GM18499 (cell line): ENCODE data around the gene NIM1K.
"Not testable (repeated sequence)": the region's sequence is repeated elsewhere in the genome, so short reads cannot be mapped to it uniquely, and the experiment has no call there.

ENCODE experiments used
- ATAC-seq: cut with Tn5 transposase; IDR thresholded peaks from one replicate; pipeline ENCODE4 v1.9.1; 2021; ENCODE audit warnings: moderate number of reproducible peaks; ENCODE audit not compliant: insufficient read depth, unreplicated experiment

The NIM1K gene

DNA sequence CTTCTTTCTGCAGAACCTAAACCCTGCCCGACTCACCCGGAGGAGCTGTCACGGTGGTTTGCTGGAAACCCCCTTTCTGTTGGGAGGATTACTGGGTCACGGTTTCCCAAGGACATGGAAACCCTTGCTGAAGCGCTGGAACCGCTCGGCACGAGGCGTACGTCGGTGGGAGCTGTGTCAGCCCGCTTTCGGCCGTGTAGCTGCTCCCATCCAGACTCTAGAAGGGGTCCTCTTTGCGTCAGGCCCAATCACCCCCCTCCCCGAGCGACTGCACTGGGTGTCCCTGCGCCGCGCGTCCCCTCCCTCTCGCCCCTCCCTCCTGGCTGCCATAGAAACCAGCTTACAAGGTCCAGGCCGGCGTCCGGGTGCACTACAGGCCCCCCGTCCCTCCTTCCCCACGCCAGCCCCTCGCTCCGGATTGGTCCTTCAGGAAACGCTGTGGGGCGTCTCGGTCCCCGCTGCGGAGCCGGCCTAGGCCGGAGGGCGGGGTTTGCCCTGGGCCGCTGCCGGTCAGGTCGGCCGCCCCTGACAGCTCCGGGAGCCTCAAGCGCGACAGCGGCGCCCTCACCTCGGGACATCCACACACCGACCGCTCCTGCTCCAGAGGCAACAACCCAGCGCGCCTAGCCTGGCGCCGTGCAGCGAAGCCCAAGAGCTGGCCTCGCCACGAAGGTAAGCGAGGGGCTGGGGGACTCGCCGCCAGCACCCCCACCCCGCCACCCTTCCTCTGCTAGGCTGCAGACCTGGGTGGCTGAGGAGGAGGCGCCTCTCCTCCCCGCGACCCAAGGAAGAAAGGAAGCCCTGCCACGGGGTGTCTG lies at the start of gene NIM1K:
Gene NIM1K, plus strand, starts transcription at position 486 of the 818 bp plus-strand sequence. CDS start 53,551 bp downstream, outside the sequence.
- peak; percentile 34 for ATAC-seq

DNA sequence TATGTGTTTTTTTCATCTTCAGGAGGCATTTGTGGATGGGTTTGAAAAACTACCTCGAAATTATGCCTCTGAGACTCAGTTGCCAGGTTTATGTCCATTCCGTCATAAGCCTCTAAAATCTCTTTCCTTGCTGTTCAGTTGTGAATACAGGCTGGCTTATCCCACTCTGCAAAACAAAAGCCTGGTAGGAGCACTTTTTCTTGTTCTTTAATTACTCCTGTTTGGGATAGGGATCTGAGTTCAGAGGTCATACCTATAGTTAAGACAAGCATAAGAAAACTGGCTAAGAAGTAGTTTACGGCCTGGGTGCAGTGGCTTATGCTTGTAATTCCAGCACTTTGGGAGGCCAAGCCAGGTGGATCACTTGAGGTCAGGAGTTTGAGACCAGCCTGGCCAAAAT lies 47.0 kb upstream of the NIM1K start:
- no peak for ATAC-seq

DNA sequence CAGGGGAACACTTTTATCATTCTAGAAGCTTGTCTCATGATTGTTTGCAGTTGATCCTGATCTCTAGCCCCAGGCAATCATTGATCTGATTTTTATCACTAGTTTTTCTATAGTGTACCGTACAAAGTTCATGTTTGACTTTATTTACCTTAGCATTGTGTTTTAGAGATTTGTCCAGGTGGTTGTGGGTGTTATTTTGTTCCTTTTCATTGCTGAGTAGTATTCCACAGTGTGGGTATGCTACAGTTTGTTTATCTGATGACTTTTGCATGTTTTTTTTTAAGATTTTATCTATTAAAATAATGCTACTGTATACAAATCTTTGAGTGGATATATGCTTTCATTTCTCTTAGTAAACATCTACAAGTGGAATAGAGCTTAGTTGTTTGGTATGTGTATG lies 45.1 kb upstream of the NIM1K start:
- no peak for ATAC-seq

DNA sequence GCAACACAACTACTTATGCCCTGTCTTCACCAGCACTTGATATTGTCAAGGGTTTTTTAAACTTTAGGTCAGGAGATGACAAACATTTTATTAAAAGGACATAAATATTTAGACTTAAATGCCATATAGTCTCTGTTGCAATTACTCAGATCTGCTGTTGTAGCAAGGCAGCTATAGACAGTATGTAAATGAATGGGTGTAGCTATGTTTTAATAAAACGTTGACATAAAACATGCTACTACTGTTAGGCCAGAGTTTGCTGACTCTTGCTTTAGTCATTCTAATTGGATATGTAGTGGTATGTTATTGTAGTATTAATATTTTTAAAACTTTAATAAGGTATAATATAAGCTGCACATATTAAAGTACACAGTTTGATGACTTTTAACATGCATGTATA lies 43.6 kb upstream of the NIM1K start:
- ATAC-seq, result no peak

DNA sequence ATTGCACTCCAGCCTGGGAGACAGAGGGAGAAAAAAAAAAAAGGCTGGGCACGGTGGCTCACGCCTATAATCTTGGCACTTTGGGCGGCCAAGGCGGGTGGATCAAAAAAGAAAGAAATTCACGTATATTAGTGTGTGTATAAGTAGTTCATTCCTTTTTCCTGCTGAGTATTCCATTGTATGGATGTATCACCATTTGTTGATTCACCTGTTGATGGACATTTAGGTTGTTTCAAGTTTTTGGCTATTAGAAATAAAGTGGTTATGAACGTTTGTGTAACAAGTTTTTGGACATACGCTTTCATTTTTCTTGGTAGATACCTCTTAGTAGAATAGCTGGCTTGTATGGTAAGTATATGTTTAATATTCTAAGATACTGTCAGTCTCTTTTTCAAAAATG lies 42.8 kb upstream of the NIM1K start:
- no peak for ATAC-seq

DNA sequence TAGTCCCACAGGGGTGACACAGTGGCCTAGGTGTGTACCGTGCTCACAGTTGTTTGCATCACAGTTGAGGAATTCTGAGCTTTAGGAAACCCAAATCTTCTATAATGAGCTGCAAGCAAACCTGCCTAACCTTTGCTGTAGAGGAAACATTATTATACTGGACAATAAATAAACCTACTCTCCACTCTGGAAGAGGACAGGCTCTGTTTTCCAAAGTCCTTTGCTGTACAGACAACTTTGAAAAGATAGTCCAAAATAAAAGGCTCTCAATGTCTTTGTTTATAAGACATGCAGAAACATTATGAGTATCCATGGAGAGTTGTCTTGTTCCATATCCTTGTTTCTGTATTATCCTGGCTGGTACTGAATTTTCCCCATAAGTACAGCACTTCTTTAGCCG lies 42.0 kb upstream of the NIM1K start:
- ATAC-seq, result no peak

DNA sequence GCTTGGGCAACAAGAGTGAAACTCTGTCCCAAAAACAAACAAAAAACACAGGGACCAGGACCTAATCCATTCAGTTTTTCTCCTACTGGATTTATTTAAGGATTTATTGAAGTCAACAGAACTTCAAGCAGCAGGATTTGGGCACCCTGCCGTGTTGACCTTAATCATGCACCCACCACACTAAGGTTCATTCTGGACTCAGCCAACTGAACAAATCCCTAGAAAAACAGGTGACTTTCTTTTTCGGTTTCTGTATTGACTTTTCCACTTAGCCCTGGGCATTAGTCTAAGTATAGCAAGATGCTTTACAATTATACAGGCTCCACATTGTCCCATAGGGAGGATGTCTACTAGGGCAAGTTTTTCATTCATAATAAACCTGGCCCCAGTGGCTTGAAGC lies 41.3 kb upstream of the NIM1K start:
- ATAC-seq, result no peak

DNA sequence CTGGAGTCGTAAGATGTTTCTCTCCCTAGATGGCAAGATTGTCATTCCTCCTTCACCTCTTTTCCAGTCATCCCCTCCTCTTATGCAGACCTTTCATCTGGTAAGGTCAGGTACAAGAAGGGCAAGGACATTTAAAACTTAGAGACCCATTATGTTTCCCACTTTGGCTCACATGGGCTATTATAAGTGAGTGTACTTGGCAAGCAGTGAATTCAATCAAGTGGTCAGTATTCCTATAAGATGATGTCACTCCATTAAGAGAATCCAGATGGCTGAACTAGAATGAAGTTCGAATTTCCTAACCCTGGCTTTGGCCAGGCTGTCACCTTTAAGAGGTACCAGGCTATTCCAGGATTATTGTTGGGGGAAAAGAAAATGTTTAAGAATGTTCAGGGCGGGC lies 39.1 kb upstream of the NIM1K start:
- ATAC-seq, result no peak

DNA sequence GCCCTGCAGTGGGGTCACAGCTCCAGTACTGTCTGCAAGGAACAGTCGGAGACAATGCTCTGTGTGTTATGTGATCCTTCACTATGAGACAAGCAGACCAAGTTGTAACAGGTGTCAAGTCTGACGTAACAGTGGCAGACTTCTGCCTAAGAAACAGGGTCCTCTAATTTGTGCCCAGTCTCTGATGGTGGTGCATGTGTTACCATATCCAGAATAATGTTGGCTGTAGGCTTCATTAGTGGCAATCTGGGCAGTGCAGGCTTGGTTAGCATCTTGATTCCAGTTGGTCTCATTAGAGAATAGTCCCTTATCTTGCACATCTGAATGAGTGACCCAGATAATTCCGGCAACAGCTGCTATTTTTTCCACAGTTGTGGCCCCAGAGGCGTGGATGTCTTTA lies 37.6 kb upstream of the NIM1K start:
- no peak for ATAC-seq

DNA sequence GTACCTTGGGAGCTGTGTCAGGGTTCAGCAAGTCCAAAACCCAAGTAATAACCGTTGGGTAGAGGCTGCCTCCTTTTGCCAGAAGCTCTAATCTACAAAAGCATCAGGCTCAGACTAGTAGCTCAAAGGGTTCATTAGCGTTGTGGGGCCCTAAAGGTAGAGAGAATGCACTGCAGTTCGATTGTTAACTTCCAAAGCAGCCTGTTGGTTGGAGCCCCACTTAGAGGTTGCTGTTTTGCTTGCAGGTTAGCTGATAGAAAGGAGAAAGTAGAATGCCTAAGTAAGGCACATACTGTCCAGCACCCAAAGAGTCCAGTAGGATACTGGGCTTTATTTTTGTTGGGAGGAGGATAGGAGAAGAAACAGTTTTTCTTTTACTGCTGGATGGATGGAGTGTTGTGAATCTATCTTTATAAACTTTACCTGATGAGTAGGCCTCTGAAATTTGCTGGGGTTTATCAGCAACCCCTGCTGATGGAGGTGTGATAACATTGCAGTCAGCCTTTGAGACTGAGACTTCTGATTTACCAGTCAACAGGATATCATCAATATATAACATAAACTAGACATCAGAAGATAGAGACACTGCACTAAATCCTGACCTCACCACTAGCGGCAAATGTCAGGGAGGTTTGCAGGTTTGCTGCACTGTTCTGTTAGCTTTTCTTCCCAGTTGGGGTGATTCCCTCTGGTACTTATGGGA lies 36.5 kb upstream of the NIM1K start:
- no peak for ATAC-seq

DNA sequence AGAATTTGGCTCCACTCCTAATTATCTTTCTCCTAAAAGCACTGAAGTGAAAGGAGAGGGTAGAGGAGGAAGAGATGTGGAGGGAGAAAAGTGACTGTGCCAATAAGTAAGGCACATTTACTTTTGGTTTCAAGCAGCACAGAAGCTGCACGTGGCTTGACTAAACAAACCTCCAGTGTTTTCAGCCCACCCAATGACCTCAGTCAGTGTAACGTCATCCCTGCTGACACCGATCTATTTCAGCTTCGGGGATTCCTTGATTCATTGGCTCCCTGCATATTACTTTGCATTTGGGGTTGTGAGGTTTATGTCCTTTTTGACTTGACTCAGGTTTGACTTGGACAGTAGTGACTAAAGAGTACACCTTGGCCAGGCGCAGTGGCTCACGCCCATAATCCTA lies 35.6 kb upstream of the NIM1K start:
- no peak for ATAC-seq

DNA sequence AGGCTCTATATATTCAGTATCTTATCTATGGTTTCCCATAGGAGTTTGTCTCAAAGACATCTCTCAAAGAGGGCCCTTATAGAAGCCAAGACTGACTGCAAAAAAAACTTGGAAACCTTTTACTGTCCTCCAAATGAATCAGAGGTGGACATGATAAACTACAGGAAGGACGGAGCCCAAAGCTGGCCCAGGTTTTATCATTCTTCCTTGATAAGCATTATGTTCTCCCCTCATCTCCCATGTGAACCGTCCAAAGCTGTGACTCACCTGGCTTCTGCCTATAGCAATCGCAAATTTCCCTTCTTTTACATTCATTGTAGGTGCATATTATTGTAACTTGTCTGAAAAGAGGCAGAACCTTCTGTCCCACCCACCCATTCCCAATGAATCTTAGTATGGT lies 35.0 kb upstream of the NIM1K start:
- no peak for ATAC-seq

DNA sequence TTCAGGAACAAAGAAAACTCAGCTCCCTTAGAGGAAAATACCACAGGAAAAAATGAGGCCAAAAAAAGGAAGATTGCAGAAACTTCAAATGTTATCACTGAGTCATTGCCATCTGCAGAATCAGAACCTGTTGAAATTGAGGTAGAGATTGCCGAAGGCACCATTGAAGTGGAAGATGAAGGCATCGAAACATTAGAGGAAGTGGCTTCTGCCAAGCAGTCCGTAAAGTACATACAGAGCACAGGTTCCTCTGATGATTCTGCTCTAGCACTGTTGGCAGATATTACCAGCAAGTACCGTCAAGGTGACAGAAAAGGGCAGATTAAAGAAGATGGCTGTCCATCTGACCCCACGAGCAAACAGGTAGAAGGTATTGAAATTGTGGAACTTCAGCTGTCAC lies 30.8 kb upstream of the NIM1K start:
- no peak for ATAC-seq

DNA sequence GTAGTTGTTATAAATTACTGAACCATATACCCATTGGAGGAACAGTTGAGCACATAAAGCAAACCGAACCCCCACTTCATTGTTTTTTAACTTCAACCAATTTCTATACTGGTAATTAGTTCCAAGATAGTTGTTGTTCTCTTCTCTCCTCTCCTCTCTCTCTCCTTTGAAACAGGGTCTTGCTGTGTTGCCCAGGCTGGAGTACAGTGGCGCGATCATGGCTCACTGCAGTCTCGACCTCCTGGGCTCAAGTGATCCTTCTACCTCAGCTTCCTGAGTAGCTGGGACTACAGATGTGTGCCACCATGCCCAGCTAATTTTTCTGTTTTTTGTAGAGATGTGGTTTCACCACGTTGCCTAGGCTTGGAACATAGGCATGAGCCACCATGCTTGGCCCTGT lies 27.2 kb upstream of the NIM1K start:
- not testable (repeated sequence) for ATAC-seq

DNA sequence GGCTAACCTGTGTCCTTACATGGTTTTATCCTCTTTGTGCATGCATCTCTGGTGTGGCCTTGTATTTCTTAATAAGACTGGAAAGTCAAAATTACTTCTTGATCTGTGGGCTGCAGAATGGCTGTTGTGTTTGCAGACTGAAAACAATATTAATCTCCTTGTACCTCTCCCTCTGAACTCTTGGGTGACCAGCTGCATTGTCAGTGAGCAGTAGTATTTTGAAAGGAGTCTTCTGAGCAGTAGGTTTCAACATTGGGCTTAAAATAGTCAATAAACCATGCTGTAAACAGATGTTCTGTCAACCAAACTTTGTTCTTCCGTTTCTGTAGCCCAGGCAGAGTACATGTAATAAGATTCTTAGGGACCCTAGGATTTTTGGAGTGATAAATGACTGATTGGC lies 26.7 kb upstream of the NIM1K start:
- no peak for ATAC-seq

DNA sequence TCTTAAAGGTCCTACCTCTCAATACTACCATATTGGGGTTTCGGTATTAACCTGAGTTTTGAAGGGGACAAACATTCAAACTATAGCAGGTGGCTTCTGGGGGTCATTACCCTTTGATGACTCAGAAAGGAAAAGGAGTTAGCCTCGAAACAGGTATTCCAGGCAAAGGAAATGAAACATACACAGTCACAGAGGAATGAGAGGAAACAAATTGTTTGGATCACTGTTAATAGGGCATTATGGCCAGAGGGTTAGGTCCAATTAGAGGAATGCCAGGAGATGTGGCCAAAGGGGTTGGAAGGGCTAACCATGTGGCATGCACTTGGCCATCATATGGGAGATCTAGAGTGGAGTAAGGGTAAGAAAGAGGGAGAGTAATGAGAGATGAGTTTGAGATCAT lies 23.9 kb upstream of the NIM1K start:
- ATAC-seq, result no peak

DNA sequence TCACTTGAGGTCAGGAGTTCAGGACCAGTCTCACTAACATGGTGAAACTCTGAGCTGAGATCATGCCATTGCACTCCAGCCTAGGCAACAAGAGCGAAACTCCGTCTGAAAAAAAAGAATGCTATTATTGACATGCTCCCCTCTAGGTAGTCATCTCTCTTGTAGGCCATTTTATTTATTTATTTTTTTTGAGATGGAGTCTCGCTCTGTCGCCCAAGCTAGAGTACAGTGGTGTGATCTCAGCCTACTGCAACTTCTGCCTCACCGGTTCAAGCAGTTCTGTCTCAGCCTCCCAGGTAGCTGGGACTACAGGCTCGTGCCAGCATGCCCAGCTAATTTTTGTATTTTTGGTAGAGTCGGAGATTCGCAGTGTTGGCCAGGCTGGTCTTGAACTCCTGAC lies 20.6 kb upstream of the NIM1K start:
- no peak for ATAC-seq

DNA sequence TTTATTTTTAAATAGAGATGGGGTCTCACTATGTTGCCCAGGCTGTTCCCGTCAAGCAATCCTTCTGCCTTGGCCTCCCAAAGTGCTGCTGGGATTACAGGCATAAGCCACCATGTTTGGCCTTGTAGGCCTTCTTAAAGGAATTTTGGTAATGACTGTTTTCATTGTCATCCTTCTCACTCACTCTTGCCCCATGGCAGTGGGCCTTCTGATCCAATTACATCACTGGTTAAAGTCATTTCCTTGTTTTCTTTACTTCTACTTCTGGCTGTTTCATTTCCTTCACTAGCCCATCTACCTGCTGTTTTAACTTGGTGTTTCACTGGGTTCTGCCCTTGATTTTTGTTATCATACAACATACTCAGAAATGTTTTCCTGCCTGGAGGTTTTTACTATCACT lies 20.1 kb upstream of the NIM1K start:
- no peak for ATAC-seq

DNA sequence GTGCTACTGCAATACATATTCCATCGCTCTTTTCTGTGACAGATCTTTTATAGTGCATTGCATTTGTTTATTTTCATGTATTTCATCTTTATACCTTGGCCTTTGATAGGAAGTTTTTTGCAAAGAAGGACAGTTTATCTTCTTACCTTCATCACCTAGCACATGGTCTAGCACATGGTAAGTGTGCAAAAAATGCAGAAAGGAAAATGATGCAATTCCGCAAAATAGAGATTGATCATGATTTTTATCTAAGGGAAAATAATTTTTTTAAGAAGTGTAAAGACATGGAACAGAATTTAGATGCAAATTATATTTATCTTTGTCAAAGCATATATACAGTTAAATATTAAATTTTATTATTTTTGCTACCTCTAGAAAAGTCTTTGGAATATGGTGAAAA lies 19.2 kb upstream of the NIM1K start:
- no peak for ATAC-seq

DNA sequence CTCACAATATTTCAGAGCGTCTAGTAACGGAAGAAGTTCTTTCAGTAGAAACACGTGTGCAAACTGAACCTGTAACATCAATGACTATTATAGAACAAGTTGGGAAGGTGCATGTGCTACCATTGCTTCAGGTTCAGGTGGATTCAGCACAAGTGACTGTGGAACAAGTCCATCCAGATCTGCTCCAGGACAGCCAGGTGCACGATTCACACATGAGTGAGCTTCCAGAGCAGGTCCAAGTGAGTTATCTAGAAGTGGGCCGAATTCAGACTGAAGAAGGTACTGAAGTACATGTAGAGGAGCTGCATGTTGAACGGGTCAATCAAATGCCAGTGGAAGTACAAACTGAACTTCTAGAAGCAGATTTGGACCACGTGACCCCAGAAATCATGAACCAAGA lies 17.4 kb upstream of the NIM1K start:
- no peak for ATAC-seq

DNA sequence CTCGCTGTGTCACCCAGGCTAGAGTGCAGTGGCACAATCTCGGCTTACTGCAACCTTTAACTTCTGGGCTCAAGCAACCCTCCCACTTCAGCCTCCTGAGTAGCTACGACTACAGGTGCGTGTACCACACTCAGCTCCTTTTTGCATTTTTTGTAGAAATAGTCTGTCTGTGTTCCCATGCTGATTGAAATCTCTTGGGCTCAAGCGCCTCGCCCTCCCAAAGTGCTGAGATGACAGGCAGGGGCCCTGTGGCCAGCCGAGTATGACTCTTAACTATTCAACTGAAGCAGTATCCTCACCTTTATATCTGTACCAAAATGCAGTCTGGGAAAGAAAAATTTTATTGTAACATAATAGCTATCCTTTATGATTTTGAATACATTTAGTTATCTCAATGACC lies 12.2 kb upstream of the NIM1K start:
- no peak for ATAC-seq

DNA sequence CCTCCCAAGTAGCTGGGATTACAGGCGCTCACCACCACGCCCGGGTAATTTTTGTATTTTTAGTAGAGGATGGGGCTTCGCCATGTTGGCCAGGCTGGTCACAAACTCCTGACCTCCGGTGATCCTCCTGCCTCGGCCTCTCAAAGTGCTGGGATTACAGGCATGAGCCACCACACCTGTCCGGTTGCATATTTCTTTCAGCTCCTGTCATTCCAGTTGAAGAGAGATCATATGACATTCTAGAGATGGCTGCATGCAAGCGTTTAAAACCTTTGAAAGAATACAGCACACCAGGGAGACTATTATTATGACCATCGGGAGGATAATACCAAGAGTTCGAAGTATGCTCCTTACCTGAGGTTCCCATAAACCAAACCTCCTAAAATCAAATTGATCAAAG lies 9.6 kb upstream of the NIM1K start:
- ATAC-seq, result no peak
